ENCODE data around the gene FGD6. TPM values are rescaled to one million over a fixed set of nuclear protein-coding genes. Genes with fewer than 3 reads are reported as not detected.
"Not testable (repeated sequence)": the region's sequence is repeated elsewhere in the genome, so short reads cannot be mapped to it uniquely, and the experiment has no call there.

Gene FGD6
- total RNA-seq, 2 experiments from 2014 or later = 0.45 to 0.71 TPM

- Mint-ChIP-seq H3K27ac (no peak overlapping the region), H3K9me3 (no peaks in the 10 kb centered on the region), H3K4me3 (no peak overlapping the region), H3K27me3 (no peaks in the 10 kb centered on the region), H3K36me3 (ENCODE audit: low read depth) (no peaks in the 10 kb centered on the region), H3K4me1 (no peaks in the 10 kb centered on the region)
- ChIA-PET POLR2A (no interaction called here), CTCF (interaction anchor here (0.6 to 0.7 kb wide), 2 partner anchors 9 to 27 kb away, joined by 3 to 4 read pairs; no protein-coding TSS in a partner anchor)
- no peak for DNase-seq
Measured at GRCh38 chr12:95198914-95199313, 18.4 kb downstream of the FGD6 start.

DNA sequence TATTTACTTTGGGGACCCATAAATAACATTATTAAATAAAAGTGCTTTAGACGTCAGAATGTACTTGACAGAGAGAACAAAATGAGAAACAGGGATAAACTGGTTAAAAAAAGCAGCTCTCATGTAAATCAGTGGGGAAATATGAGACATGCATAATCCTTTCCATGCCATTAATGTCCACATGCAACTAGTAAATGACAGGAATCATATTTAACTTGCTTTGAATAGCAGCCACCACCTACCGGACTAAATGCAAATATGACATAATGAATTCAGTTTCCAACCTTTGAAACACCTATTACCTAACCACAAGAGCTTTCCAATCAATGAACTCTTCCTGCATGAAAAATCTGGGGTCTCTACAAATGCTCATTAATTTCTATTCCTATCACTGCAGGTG is 19.6 kb downstream of the FGD6 start:
- Mint-ChIP-seq H3K4me1 (no peaks in the 10 kb centered on the region), H3K27me3 (no peaks in the 10 kb centered on the region), H3K27ac (no peak overlapping the region), H3K4me3 (no peak overlapping the region), H3K9me3 (no peaks in the 10 kb centered on the region), H3K36me3 (ENCODE audit: low read depth) (no peaks in the 10 kb centered on the region)
- ChIA-PET CTCF (no interaction called here), POLR2A (interaction anchor here (0.5 kb wide), 1 partner anchor 233 kb away, joined by 3 read pairs; no protein-coding TSS in a partner anchor)
- no peak for DNase-seq

- H3K27ac Mint-ChIP-seq; DNase-seq; H3K27me3 Mint-ChIP-seq; H3K4me1 Mint-ChIP-seq; H3K4me3 Mint-ChIP-seq; H3K9me3 Mint-ChIP-seq; CTCF ChIA-PET; POLR2A ChIA-PET; H3K36me3 Mint-ChIP-seq (ENCODE audit: low read depth): not testable (repeated sequence)
Measured at GRCh38 chr12:95196875-95197569, 20.2 kb downstream of the FGD6 start.

DNA sequence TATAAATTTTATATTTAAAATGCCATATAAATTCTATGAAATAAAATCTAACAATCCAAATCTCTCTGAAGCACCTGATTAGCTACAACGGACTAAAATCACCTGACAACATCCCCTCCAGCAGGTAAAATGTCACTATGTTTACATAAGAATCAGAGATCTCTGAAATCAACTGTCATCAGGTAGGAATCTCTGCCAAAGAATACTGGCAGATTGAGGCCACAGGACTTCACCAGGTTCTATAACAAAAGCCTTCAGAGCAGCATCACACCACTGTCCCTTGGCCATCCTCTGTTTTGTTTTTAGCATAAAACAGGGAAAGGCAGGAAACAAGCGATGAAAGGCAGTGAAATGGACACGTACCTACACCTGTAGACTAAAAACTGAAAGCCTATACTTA is 22.1 kb downstream of the FGD6 start:
- CTCF ChIA-PET = no interaction called here
- H3K4me3 Mint-ChIP-seq = no peak overlapping the region
- no peaks in the 10 kb centered on the region for H3K9me3 Mint-ChIP-seq
- DNase-seq = no peak
- H3K36me3 Mint-ChIP-seq (ENCODE audit: low read depth) = no peaks in the 10 kb centered on the region
- H3K27me3 Mint-ChIP-seq = no peaks in the 10 kb centered on the region
- no peaks in the 10 kb centered on the region for H3K4me1 Mint-ChIP-seq
- H3K27ac Mint-ChIP-seq = no peak overlapping the region
- POLR2A ChIA-PET = no interaction called here

GRCh38 chr12:95193139-95193538 is 24.1 kb downstream of the FGD6 start:
- H3K36me3 Mint-ChIP-seq (ENCODE audit: low read depth) = no peaks in the 10 kb centered on the region
- DNase-seq = no peak
- H3K4me3 Mint-ChIP-seq = no peak overlapping the region
- POLR2A ChIA-PET = no interaction called here
- no peaks in the 10 kb centered on the region for H3K27me3 Mint-ChIP-seq
- CTCF ChIA-PET = interaction anchor here (0.6 kb wide), 1 partner anchor 339 kb away, joined by 3 read pairs; no protein-coding TSS in a partner anchor
- no peak overlapping the region for H3K27ac Mint-ChIP-seq
- no peaks in the 10 kb centered on the region for H3K4me1 Mint-ChIP-seq
- H3K9me3 Mint-ChIP-seq = no peaks in the 10 kb centered on the region

GRCh38 chr12:95192271-95192670 is 25.0 kb downstream of the FGD6 start:
- Mint-ChIP-seq H3K36me3 (ENCODE audit: low read depth) (no peaks in the 10 kb centered on the region), H3K27ac (no peak overlapping the region), H3K4me3 (no peak overlapping the region), H3K9me3 (no peaks in the 10 kb centered on the region), H3K4me1 (no peaks in the 10 kb centered on the region), H3K27me3 (no peaks in the 10 kb centered on the region)
- ChIA-PET CTCF (no interaction called here), POLR2A (no interaction called here)
- no peak for DNase-seq

DNA sequence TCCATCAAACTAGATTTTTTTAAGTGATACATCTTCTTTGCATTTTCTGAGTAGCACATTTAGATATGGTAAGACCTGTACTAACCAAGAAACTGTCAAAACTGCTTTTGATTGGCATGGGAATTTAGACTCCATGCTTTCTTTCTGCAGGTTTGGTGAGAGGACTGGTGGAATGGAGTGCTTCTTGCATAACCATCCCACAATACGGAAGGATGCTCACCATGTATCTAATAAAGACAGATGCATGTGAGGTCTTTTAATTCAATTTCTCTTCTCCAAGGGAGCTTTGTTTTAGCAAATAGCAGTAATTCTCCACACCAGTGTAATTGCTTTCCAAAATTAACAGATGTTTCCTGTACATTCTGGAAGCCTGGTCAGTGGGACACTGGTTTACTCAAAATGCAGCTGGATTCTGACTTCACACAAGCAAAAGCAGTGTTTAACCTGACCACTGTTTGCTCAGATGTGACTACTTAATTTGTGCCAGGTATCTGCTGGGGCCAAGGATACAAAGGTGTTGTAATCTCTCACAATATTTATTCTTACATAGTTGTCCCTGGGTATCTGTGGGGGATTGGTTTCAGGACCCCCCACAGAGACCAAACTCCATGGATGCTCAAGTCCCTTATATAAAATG is 26.1 kb downstream of the FGD6 start:
- Mint-ChIP-seq H3K9me3 (no peaks in the 10 kb centered on the region), H3K4me3 (no peak overlapping the region), H3K36me3 (ENCODE audit: low read depth) (no peaks in the 10 kb centered on the region), H3K27ac (no peak overlapping the region), H3K27me3 (no peaks in the 10 kb centered on the region), H3K4me1 (no peaks in the 10 kb centered on the region)
- DNase-seq = no peak
- ChIA-PET CTCF (no interaction called here), POLR2A (no interaction called here)

- Mint-ChIP-seq H3K4me1 (no peaks in the 10 kb centered on the region), H3K9me3 (no peaks in the 10 kb centered on the region), H3K4me3 (no peak overlapping the region), H3K36me3 (ENCODE audit: low read depth) (no peaks in the 10 kb centered on the region), H3K27ac (no peak overlapping the region), H3K27me3 (no peaks in the 10 kb centered on the region)
- DNase-seq = no peak
- ChIA-PET CTCF (no interaction called here), POLR2A (no interaction called here)
Measured at GRCh38 chr12:95187865-95188415, 29.3 kb downstream of the FGD6 start.

DNA sequence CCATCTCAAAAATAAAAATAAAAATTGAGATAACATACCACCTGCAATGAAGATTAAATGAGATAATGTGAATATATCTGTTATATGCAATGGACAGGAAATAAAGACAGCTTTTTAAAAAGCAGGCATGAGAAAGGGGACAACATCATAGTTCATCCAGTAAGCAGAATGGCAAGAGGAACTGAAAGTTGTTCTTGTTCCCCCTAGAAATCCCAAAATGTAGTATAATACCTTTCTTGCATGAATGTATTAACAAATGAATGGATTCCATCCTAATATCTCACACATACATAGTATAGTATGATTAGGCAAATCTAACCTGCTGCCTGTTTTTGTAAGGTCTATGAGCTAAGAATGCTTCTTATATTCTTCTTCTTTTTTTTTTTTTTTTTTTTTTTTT is 31.4 kb downstream of the FGD6 start:
- H3K4me3 Mint-ChIP-seq = no peak overlapping the region
- H3K36me3 Mint-ChIP-seq (ENCODE audit: low read depth) = no peaks in the 10 kb centered on the region
- no peaks in the 10 kb centered on the region for H3K27me3 Mint-ChIP-seq
- H3K9me3 Mint-ChIP-seq = no peaks in the 10 kb centered on the region
- ChIA-PET POLR2A (no interaction called here), CTCF (no interaction called here)
- H3K4me1 Mint-ChIP-seq = no peaks in the 10 kb centered on the region
- DNase-seq = no peak
- no peak overlapping the region for H3K27ac Mint-ChIP-seq

- no peak overlapping the region for H3K27ac Mint-ChIP-seq
- ChIA-PET CTCF (no interaction called here), POLR2A (no interaction called here)
- H3K4me3 Mint-ChIP-seq = no peak overlapping the region
- H3K4me1 Mint-ChIP-seq = no peaks in the 10 kb centered on the region
- no peaks in the 10 kb centered on the region for H3K27me3 Mint-ChIP-seq
- H3K36me3 Mint-ChIP-seq (ENCODE audit: low read depth) = no peaks in the 10 kb centered on the region
- no peaks in the 10 kb centered on the region for H3K9me3 Mint-ChIP-seq
- DNase-seq = no peak
Measured at GRCh38 chr12:95185072-95185471, 32.2 kb downstream of the FGD6 start.

DNA sequence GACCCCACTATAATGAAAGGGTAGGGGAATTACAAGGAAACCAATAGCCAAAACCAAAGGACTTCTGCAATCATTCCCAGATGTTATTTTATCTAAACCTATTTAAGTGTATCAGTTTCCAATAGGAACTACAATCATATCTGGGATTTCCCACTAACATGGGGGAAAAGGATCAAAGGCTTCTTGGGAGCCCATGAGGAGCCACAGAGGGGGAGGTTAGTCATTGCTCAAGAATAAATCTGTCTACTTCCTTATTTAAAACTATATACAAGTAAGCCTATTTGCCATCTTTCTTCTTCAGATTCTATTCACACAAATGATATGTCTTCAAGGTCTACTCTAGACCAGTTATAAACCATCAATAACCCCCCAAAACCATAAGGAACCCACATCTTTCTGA is 33.1 kb downstream of the FGD6 start:
- ChIA-PET CTCF (no interaction called here), POLR2A (no interaction called here)
- Mint-ChIP-seq H3K4me3 (no peak overlapping the region), H3K36me3 (ENCODE audit: low read depth) (no peaks in the 10 kb centered on the region), H3K27ac (no peak overlapping the region), H3K4me1 (no peaks in the 10 kb centered on the region), H3K27me3 (no peaks in the 10 kb centered on the region), H3K9me3 (no peaks in the 10 kb centered on the region)
- no peak for DNase-seq

GRCh38 chr12:95182868-95183415 is 34.3 kb downstream of the FGD6 start:
- Mint-ChIP-seq H3K9me3 (no peaks in the 10 kb centered on the region), H3K27me3 (peaks cover 1% of the 10 kb centered on the region), H3K4me1 (no peaks in the 10 kb centered on the region), H3K36me3 (ENCODE audit: low read depth) (no peaks in the 10 kb centered on the region), H3K27ac (no peak overlapping the region), H3K4me3 (no peak overlapping the region)
- no peak for DNase-seq
- POLR2A ChIA-PET = no interaction called here
- CTCF ChIA-PET = no interaction called here

DNA sequence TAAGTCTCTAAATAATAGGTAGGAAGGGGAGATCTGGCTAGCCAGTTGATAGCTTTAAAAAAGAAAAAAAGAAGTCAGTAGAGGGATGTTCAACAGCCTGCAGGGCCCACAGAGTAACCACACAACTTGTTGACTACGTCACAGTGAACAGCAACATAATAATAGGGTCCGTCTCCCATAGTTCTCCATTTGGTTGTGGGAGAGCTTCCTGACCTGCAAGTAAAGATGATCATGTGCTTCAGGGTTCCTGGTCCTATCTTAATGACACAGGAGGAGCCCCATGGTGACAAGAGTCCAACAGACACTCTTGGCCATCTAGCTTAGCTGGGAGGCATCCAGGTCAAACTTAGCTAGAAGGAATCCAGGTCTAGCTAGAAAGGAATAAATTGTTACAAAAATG is 36.2 kb downstream of the FGD6 start:
- Mint-ChIP-seq H3K27me3 (peaks cover 2% of the 10 kb centered on the region), H3K27ac (no peak overlapping the region), H3K36me3 (ENCODE audit: low read depth) (no peaks in the 10 kb centered on the region), H3K9me3 (no peaks in the 10 kb centered on the region), H3K4me1 (no peaks in the 10 kb centered on the region), H3K4me3 (no peak overlapping the region)
- POLR2A ChIA-PET = no interaction called here
- CTCF ChIA-PET = no interaction called here
- no peak for DNase-seq

DNA sequence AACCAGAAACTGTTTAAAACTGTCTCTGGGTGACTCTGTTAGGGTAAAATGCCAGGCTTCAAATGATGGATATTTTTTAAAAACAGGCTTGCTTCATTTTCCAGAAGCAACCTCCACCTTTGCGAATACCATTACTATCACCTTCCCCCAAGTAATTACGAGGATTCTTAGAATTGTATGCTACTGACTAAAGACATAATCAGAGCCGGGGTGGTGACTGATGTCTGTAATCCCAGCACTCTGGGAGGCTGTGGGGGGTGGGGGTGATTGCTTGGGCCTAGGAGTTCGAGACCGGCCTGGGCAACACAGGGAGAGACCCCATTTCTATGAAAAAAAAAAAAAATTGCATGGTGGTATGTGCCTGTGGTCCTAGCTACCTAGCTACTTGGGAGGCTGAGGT is 38.3 kb downstream of the FGD6 start:
- Mint-ChIP-seq H3K9me3 (no peaks in the 10 kb centered on the region), H3K36me3 (ENCODE audit: low read depth) (no peaks in the 10 kb centered on the region), H3K4me3 (no peak overlapping the region), H3K27me3 (peaks cover 2% of the 10 kb centered on the region), H3K27ac (no peak overlapping the region), H3K4me1 (no peaks in the 10 kb centered on the region)
- POLR2A ChIA-PET = no interaction called here
- CTCF ChIA-PET = no interaction called here
- no peak for DNase-seq
